ENCODE results near the gene ZMIZ2. TPM values are rescaled to one million over a fixed set of nuclear protein-coding genes. Genes with fewer than 3 reads are reported as not detected.
"Not testable (repeated sequence)": the region's sequence is repeated elsewhere in the genome, so short reads cannot be mapped to it uniquely, and the experiment has no call there.

The ZMIZ2 gene
- total RNA-seq, 2 experiments from 2014 or later, result 103 to 120 TPM

DNA sequence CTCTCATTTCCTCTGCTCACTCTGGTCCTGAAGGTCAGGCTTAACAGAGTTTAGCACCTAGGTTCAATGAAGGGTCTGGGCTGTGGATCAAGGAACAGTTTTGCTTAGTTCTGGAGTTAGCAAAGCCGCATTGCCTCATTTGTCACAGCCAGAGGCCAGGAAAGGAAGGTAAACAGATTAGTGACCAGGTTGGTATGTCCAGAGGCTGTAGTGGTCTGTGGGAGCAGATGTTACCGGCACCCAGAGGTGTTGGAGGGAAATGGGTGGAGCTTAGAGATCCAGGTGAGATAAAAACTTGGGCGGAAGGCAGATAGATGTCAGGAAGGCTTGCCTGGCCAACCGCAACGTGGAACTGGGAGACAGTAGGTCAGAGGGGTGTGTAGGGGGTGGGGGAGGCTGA lies 36.6 kb upstream of the ZMIZ2 start:
- no peak for ATAC-seq
- H3K27ac Mint-ChIP-seq, result no peak overlapping the region
- no peaks in the 10 kb centered on the region for H3K9me3 Mint-ChIP-seq (ENCODE audit: low read depth)
- H3K27me3 Mint-ChIP-seq, result no peaks in the 10 kb centered on the region
- H3K4me3 Mint-ChIP-seq, result no peak overlapping the region
- no peak for DNase-seq
- H3K4me1 Mint-ChIP-seq, result peaks cover 8% of the 10 kb centered on the region
- H3K36me3 Mint-ChIP-seq, result peaks cover 13% of the 10 kb centered on the region
- CTCF ChIA-PET, result interaction anchor here (0.6 kb wide), 1 partner anchor 710 kb away, joined by 3 read pairs; no protein-coding TSS in a partner anchor

DNA sequence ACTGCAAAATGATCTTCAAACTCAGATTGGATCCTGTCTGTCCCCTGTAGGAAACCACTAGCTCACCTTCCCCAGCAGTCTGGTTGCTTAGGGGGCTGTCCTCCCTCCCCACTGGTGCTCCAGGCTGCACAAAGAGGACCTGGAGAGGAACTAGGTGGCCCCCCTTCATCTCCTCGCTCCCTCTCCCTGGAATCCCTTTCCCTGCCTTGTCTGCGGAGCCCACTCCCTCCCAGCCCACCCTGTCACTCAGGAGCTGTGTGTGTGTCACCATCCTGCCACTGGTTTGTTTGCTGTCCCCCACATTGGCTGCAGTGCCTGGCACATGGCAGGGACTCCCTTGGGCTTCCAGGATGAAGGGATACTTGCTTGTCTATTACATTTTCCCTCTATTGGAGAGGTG lies 35.5 kb upstream of the ZMIZ2 start:
- DNase-seq (no peak), ATAC-seq (no peak)
- H3K4me3 Mint-ChIP-seq, result no peak overlapping the region
- no peaks in the 10 kb centered on the region for H3K9me3 Mint-ChIP-seq (ENCODE audit: low read depth)
- H3K27me3 Mint-ChIP-seq, result no peaks in the 10 kb centered on the region
- H3K27ac Mint-ChIP-seq, result no peak overlapping the region
- peaks cover 8% of the 10 kb centered on the region for H3K4me1 Mint-ChIP-seq
- CTCF ChIA-PET, result interaction anchor here (0.8 kb wide), 1 partner anchor 85 kb away, joined by 3 read pairs; no protein-coding TSS in a partner anchor
- H3K36me3 Mint-ChIP-seq, result peaks cover 6% of the 10 kb centered on the region

DNA sequence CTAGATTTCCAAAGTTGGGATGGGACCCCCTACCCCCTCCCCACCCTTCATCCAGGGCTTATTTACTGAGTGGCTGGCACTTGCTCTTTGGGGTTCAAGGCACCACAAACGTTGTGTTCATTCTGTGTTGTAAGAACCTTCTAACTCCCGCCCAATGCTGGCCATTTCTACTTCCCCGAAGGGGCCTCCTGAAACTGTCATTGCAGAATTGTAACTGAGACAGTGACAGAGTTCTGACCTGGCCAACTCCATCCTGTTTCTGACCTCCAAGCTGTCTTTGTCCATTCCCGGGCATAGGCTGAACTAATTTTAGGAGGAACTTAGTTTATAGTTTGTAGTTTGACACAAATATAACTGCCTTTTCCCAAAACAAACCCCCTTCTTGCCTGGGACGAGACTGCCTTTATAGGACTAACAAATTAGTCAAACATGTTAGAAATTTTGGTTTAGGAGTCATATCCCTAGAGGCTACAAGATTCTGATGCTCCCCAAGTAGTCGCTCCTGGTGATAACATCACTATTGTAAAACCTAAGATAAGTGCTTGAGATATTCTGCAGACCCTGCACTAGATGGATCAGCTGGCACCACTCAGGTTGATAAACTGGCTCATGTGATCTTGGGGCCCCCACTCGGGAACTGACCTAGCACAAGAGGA lies 34.8 kb upstream of the ZMIZ2 start:
- ATAC-seq (no peak), DNase-seq (no peak)
- H3K27ac Mint-ChIP-seq, result no peak overlapping the region
- no peak overlapping the region for H3K4me3 Mint-ChIP-seq
- peaks cover 6% of the 10 kb centered on the region for H3K36me3 Mint-ChIP-seq
- peaks cover 8% of the 10 kb centered on the region for H3K4me1 Mint-ChIP-seq
- H3K9me3 Mint-ChIP-seq (ENCODE audit: low read depth), result no peaks in the 10 kb centered on the region
- CTCF ChIA-PET, result interaction anchor here (0.8 kb wide), 1 partner anchor 85 kb away, joined by 3 read pairs; no protein-coding TSS in a partner anchor
- no peaks in the 10 kb centered on the region for H3K27me3 Mint-ChIP-seq

DNA sequence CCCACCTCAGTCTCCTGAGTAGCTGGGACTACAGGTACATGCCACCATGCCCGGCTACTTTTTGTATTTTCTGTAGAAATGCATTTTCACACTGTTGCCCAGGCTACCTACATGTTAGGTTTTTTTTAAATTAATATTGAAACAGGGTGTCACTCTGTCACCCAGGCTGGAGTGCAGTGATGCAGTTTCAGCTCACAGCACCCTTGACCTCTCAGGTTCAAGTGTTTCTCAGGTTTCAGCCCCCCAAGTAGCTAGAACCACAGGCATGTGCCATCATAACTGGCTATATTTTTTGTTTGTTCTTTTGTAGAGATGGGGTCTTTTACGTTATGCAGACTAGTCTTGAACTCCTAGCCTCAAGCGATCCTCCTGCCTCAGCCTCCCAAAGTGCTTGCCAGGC lies 32.4 kb upstream of the ZMIZ2 start:
- H3K27me3 Mint-ChIP-seq, result no peaks in the 10 kb centered on the region
- H3K9me3 Mint-ChIP-seq (ENCODE audit: low read depth), result no peaks in the 10 kb centered on the region
- no peak overlapping the region for H3K27ac Mint-ChIP-seq
- ATAC-seq, result no peak
- no peak overlapping the region for H3K4me3 Mint-ChIP-seq
- H3K4me1 Mint-ChIP-seq, result peaks cover 8% of the 10 kb centered on the region
- CTCF ChIA-PET, result no interaction called here
- H3K36me3 Mint-ChIP-seq, result peaks cover 4% of the 10 kb centered on the region
- no peak for DNase-seq

DNA sequence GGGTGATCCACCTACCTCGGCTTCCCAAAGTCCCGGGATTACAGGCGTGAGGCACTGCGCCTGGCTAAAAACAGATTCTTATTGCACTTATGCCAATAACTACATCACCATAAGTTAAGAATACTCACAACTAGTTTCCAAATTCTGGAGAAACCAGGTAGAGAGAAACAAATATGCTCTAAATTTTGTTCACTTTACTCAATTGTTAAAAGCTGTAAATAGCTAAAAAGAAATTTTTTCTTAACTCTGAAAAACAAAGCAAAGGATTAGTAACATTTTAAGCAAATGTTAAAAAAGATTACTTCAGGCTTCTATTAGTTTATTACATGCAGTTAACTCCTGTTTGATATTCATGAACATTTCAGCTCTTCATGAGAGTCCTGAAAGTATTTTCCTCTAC lies 28.3 kb upstream of the ZMIZ2 start:
- CTCF ChIA-PET, result no interaction called here
- ATAC-seq (no peak), DNase-seq (no peak)
- H3K36me3 Mint-ChIP-seq, result peaks cover 4% of the 10 kb centered on the region
- no peaks in the 10 kb centered on the region for H3K4me1 Mint-ChIP-seq
- peaks cover 5% of the 10 kb centered on the region for H3K27me3 Mint-ChIP-seq
- no peak overlapping the region for H3K27ac Mint-ChIP-seq
- no peak overlapping the region for H3K4me3 Mint-ChIP-seq
- H3K9me3 Mint-ChIP-seq (ENCODE audit: low read depth), result peaks cover 2% of the 10 kb centered on the region

DNA sequence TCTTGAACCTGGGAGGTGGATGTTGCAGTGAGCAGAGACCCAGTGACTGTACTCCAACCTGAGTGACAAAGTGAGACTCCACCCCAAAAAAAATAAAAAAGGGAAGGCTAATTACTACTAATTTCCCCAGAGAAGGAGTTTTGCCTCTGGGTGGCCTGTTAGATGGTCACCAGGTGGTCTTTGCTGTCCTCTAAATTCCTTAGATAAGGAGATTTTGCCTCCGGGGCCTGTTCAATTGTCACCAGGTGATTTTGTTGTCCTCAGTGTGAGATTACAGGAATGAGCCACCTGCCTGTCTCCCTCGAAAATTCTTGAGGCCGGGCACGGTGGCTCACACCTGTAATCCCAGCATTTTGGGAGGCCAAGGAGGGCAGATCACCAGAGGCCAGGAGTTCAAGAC lies 24.4 kb upstream of the ZMIZ2 start:
- Mint-ChIP-seq H3K36me3 (peaks cover 2% of the 10 kb centered on the region), H3K4me3 (no peak overlapping the region), H3K27me3 (peaks cover 5% of the 10 kb centered on the region), H3K9me3 (ENCODE audit: low read depth) (peaks cover 2% of the 10 kb centered on the region), H3K27ac (no peak overlapping the region), H3K4me1 (peaks cover 3% of the 10 kb centered on the region)
- ATAC-seq, result no peak
- CTCF ChIA-PET, result no interaction called here
- DNase-seq, result no peak

DNA sequence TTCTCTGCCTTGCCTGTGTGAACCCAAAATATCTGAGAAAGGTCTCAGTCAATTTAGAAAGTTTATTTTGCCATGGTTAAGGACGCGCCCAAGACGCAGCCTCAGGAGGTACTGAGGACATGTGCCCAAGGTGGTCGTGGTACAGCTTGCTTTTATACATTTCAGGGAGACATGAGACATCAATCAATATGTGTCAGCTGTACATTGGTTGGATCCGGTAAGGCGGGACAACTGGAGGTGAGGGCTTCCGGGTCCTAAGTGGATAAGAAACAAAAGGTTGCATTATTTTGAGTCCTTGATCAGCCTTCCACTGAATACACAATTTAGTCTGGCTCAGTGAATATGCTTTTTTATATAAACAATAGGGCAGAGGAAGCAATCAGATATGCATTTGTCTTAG lies 22.4 kb upstream of the ZMIZ2 start:
- DNase-seq; CTCF ChIA-PET; ATAC-seq; H3K4me1 Mint-ChIP-seq; H3K4me3 Mint-ChIP-seq; H3K36me3 Mint-ChIP-seq; H3K27ac Mint-ChIP-seq; H3K9me3 Mint-ChIP-seq (ENCODE audit: low read depth); H3K27me3 Mint-ChIP-seq: not testable (repeated sequence)

DNA sequence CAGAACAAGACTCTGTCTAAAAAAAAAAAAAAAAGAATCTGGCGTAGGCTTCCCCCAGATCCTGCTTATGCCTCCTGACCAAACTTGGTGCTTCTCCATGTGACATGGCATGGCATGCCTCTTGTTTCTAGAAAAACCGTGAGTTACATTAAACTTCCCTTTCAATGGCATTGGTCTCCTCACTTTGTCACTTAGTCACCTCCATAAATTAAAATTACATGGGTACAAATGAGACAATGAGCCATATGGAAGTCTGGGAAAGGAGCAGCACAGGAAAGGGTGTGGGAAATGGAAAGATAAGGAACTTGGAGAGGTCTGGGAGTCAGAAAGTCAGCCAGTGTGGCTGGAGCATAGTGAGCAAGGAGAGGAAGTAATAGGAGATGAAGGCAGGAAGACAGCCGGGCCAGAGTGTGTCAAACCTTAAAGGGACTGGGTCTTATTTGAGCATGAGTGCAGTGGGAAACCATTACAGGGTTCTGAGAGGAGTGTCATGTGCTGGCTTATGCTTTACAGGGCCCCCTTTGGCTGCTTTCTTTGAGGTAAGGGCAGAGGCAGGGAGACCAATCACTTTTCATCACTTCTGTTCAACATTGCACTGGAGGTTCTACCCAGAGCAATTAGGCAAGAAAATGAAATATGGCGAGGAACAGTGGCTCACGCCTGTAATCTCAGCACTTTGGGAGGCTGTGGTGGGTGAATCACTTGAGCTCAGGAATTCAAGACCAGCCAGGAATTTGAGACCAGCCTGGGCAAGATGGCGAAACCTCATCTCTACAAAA lies 21.3 kb upstream of the ZMIZ2 start:
- DNase-seq (no peak), ATAC-seq (no peak)
- H3K27me3 Mint-ChIP-seq, result peaks cover 2% of the 10 kb centered on the region
- H3K4me1 Mint-ChIP-seq, result peaks cover 3% of the 10 kb centered on the region
- H3K9me3 Mint-ChIP-seq (ENCODE audit: low read depth), result peaks cover 2% of the 10 kb centered on the region
- no peak overlapping the region for H3K27ac Mint-ChIP-seq
- CTCF ChIA-PET, result no interaction called here
- H3K36me3 Mint-ChIP-seq, result no peaks in the 10 kb centered on the region
- H3K4me3 Mint-ChIP-seq, result no peak overlapping the region

DNA sequence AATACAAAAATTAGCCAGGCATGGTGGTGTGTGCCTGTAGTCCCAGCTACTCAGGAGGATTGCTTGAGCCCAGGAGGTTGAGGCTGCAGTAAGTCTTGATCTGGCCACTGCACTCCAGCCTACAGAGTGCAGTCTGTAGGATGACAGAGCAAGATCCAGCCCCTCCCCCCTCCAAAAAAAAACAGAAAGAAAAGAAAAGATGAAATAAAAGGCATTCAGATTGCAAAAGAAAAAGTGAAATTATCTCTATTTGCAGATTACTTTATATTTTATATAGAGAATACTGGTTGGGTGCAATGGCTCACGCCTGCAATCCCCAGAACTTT lies 20.7 kb upstream of the ZMIZ2 start:
- ATAC-seq, result no peak
- no peak overlapping the region for H3K4me3 Mint-ChIP-seq
- peaks cover 2% of the 10 kb centered on the region for H3K27me3 Mint-ChIP-seq
- peaks cover 3% of the 10 kb centered on the region for H3K4me1 Mint-ChIP-seq
- peaks cover 2% of the 10 kb centered on the region for H3K9me3 Mint-ChIP-seq (ENCODE audit: low read depth)
- H3K27ac Mint-ChIP-seq, result no peak overlapping the region
- no peaks in the 10 kb centered on the region for H3K36me3 Mint-ChIP-seq
- DNase-seq, result no peak
- CTCF ChIA-PET, result no interaction called here

DNA sequence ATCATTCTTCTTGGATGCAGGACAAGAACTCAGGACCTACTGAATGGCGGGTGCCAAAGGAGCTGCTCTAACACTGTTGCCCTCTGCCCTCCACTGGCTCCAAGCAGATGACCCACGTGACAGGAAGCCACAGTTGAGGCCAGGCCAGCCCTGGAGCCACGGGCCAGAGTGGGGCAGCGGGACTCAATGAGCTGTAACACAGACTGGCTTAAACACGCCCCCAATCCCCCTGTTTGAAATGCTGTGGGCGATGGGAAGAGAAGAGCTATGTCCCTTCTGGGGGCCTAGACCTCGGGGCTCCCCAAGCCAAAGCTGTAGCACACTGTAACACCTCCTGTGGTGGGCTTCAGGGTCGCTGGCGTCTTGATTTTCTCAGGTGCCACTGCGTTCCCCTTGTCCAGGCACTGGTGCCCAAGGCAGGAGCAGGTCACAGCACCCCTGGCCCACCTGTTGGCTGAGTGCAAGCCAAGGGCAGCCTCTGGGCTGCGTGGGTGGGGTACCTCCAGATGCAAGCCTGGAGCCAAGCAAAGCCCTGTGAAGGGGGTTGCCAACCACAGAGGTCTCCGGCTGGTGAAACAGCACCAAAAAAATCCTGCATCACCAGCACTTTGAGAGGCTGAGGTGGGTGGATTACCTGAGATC lies 18.6 kb upstream of the ZMIZ2 start:
- H3K27ac Mint-ChIP-seq, result no peak overlapping the region
- DNase-seq, result no peak
- no peak for ATAC-seq
- H3K9me3 Mint-ChIP-seq (ENCODE audit: low read depth), result no peaks in the 10 kb centered on the region
- no peak overlapping the region for H3K4me3 Mint-ChIP-seq
- H3K27me3 Mint-ChIP-seq, result peaks cover 2% of the 10 kb centered on the region
- CTCF ChIA-PET, result no interaction called here
- H3K4me1 Mint-ChIP-seq, result peaks cover 6% of the 10 kb centered on the region
- no peaks in the 10 kb centered on the region for H3K36me3 Mint-ChIP-seq

DNA sequence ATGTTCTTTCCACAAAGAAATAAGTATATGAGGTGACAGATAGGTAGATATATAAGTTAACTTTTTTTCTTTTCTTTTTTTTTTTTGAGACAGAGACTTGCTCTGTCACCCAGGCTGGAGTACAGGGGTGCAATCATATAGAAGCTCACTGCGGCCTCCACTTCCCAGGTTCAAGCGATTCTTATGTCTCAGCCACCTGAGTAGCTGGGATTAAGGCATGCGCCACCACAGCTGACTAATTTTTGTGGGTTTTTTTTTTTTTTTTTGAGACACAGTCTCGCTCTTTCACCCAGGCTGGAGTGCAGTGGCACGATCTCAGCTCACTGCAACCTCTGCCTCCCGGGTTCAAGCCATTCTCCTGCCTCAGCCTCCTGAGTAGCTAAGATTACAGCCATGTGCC lies 15.7 kb upstream of the ZMIZ2 start:
- H3K9me3 Mint-ChIP-seq (ENCODE audit: low read depth); H3K4me3 Mint-ChIP-seq; H3K27ac Mint-ChIP-seq; H3K27me3 Mint-ChIP-seq; H3K36me3 Mint-ChIP-seq; DNase-seq; ATAC-seq: not testable (repeated sequence)
- peaks cover 10% of the 10 kb centered on the region for H3K4me1 Mint-ChIP-seq
- CTCF ChIA-PET, result interaction anchor here (1.1 kb wide), 1 partner anchor 10 kb away, joined by 3 read pairs; no protein-coding TSS in a partner anchor

DNA sequence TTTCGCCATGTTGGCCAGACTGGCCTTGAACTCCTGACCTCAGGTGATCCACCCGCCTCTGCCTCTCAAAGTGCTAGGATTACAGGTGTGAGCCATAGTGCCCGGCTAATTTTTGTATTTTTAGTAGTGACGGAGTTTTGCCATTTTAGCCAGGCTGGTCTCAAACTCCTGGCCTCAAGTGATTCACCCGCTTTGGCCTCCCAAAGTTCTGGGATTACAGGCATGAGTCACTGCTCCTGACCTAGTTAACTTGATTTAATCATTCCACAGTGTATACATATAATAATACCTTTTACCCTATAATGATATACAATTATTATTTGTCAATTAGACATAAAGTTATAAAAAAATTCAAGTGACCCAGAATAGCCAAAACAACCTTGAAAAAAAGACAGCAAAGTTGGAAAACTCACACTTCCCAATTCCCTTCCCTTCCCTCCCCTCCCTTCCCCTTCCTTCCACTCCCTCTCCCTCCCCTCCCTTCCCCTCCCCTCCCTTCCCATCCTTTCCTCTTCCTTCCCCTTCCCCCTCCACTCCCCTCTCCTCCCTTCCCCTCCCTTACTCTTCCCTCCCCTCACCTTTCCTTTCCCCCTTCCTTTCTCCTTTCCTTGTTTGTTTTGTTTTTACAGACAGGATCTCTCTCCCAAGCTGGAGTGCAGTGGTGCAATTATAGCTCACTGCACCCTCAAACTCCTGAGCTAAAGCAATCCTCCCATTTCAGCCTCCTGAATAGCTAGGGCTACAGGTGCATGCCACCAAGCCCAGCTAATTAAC lies 14.8 kb upstream of the ZMIZ2 start:
- Mint-ChIP-seq H3K4me1 (peaks cover 10% of the 10 kb centered on the region), H3K27ac (no peak overlapping the region), H3K27me3 (peaks cover 2% of the 10 kb centered on the region), H3K4me3 (no peak overlapping the region), H3K36me3 (no peaks in the 10 kb centered on the region), H3K9me3 (ENCODE audit: low read depth) (no peaks in the 10 kb centered on the region)
- no peak for DNase-seq
- no peak for ATAC-seq
- CTCF ChIA-PET, result interaction anchor here (1.1 to 1.6 kb wide), 2 partner anchors 9 to 94 kb away, joined by 3 to 4 read pairs; no protein-coding TSS in a partner anchor

DNA sequence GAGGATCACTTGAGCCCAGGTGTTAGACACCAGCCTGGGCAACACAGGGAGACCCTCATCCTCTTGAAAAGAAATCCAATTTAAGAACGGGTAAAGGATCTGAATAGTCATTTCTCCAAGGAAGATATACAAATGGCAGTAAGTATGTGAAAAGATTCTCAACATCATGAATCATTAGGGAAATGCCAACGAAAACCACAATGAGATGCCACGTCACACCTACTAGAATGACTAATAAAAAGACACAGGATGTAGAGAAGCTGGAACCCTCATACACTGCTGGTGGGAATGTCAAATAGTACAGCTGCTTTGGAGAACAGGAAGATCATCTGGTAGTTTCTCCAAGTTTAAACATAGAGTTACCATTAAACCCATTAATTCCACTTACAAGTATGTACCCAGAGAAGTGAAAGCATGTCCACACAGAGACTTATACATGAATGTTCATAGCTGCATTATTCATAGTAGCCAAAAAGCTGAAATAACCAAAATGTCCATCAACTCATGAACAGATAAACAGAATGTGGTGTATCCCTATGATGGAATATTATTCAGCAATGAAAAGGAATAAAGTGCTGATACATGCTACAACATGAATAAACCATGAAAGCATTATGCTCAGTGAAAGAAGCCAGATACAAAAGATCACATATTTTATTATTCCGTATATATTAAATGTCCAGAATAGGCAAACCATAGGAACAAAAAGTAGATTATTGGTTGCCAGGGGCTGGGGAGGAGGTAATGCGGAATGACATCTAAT lies 13.1 kb upstream of the ZMIZ2 start:
- H3K27ac Mint-ChIP-seq, result no peak overlapping the region
- no peak overlapping the region for H3K4me3 Mint-ChIP-seq
- ATAC-seq, result peak; percentile 90
- H3K9me3 Mint-ChIP-seq (ENCODE audit: low read depth), result no peaks in the 10 kb centered on the region
- CTCF ChIA-PET, result interaction anchor here (0.7 to 1.6 kb wide), 2 partner anchors 96 to 140 kb away, joined by 3 to 4 read pairs; no protein-coding TSS in a partner anchor
- peaks cover 2% of the 10 kb centered on the region for H3K27me3 Mint-ChIP-seq
- DNase-seq, result peak; percentile 62
- H3K36me3 Mint-ChIP-seq, result no peaks in the 10 kb centered on the region
- peaks cover 10% of the 10 kb centered on the region for H3K4me1 Mint-ChIP-seq
